Loucy (cell line): Measurements from ENCODE around the gene ACVR1.

Experiments used
- CTCF ChIP-seq: fragments of 200-600 bp; sonication (generic); conservative IDR thresholded peaks from 2 replicates; pipeline ENCODE4 v1.5.1; 2014; ENCODE audit warnings: mild to moderate bottlenecking, antibody characterized with exemption, low read length
- EZH2phosphoT487 ChIP-seq: fragments of 200-600 bp; IDR thresholded peaks from 2 replicates; pipeline ENCODE4 v1.6.1; 2018; ENCODE audit warnings: antibody characterized with exemption, mild to moderate bottlenecking, moderate library complexity, borderline replicate concordance

- TF ChIP-seq CTCF (no peak), EZH2phosphoT487 (no peak)
Observed at GRCh38 chr2:157785866-157786662, 90.1 kb downstream of the ACVR1 start.
